Cortex of kidney (tissue), 1 donor: ENCODE data around the gene PCDH1.
"Not testable (repeated sequence)": the region's sequence is repeated elsewhere in the genome, so short reads cannot be mapped to it uniquely, and the experiment has no call there.

Source experiments
- DNase-seq: peaks from one replicate; lab custom pipeline; 2025; lab: John Stamatoyannopoulos, UW

The PCDH1 gene

GRCh38 chr5:141878186-141878710, at the start of gene PCDH1:
Gene PCDH1, minus strand, starts transcription at chr5:141878410. Its CDS starts 148 bp downstream, at chr5:141878262.
- no peak for DNase-seq

DNA sequence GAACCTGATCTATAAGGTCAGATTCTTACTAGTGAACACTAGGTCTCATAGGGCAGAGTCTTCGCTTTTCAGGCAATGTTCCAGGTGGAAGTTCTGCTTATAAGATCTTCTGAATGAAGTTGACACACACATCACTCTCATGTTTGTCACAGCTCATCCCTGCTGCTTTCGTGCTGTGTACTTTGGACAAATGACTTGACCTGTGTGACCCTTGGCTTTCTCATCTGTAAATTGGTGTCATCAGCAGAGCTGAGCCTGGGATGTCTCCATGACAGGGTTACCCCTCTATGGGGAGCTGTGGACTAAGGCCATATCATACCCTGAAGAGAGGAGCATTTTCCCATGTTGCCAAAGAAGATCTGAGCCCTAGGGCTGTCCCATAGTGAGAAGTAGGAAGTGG, 48.2 kb upstream of the PCDH1 start:
- no peak for DNase-seq

- peak; percentile 61 for DNase-seq
Observed at GRCh38 chr5:141923448-141924313, 45.5 kb upstream of the PCDH1 start, which contains the start of gene DELE1. Gene DELE1, plus strand, starts transcription at chr5:141923871. Its CDS starts 71 bp downstream, at chr5:141923942.

DNA sequence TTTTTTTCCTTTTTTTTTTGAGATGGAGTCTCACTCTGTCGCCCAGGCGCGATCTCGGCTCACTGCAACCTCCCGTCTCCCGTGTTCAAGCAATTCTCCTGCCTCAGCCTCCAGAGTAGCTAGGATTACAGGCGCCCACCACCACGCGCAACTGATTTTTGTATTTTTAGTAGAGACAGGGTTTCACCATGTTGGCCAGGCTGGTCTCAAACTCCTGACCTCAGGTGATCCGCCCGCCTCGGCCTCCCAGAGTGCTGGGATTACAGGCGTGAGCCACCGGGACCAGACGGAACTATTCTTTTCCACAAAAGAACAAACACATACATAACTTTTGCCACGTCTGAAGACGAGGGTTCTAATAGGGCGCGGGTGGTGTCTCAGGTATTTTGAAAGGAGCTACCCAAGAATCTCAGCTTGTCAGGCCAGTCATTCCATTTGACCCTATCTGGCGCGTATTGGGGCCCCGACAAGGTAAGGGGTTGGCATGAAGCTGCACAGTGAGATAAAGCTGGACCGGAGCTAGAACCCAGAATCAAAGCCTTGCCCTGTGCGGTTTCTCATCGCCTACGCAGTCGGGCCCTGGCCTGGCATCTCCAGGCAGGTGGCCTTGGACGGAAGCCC, 44.7 kb upstream of the PCDH1 start:
- DNase-seq = not testable (repeated sequence)

- DNase-seq = no peak
Observed at GRCh38 chr5:141920771-141921170, 42.6 kb upstream of the PCDH1 start.

DNA sequence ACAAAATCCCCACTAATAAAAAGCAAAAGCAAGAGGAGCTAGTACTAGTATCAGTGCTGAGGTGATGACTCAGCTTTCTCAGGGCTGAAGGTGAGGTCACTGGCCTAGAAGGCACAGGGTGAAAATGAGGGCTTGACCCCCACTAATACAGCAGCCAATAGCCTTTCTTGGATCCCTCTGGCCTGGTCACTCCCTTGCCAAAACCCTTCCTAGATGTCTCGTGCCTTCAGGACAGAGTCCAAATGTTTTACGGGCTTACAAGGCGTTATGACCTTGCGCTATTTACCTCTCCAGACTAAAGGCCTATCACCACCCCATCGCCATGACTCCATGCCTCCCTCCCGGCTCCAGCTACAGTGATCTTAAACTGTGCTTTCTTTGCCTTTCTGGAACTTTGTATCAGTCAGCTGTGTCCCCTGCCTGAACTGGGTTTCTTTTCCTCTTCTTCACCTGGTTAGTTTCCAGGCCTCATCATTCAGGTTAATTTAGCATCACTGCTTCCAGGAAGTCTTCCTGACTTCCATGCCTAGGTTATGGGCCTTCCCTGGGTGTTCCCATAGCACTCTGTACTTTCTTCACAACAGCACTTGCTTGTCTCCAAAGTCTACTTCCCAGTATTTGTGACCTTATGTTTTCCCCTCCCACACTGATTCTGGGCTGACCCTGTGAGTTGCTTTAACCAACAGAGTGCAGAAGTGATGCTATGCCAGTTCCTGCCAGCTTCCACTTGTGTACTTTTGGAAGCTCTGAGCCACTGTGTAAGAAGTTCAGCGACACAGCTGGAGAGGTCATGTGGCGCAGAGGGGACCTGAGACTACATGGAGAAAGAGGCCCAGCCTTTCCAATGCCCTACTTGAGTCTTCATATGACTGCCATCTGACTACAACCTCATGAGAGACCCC, 41.3 kb upstream of the PCDH1 start:
- DNase-seq = no peak

DNA sequence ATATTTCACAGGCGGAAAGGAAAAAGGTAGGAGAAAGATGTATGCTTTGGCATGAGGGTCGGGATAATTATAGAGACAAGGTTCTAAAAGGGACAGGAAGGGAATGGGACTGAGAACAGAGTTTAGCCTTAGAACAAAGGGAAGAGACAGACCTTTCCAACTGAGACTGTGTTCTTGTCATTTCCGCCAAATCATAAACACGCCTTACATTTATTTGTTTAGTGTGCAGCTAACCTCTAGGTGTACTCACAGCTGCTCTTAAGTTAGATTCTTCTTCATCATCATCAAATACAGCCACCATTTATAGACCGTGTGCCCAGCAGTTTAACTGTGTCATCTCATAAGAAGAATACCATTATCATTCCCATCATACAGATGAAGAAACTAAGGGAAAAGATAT, 39.5 kb upstream of the PCDH1 start:
- no peak for DNase-seq

DNA sequence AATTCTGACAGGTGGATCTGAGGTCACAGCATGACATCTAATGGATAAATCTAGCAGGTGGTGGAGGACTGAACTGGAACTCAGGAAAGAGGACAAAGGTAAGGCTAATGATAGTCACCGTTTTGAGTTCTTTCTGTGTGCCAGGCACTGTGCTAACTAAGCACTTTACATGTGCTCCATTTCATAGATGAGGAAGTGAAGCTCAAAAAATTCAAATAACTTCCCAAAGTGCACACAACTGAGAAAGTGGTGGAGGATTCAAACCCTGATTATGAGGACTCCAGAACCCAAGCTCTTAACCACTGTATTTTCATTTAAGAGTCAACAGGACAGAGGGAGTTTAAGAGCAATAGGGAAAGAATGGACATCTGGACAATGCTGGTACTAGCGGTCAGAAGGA, 38.3 kb upstream of the PCDH1 start:
- DNase-seq = no peak

DNA sequence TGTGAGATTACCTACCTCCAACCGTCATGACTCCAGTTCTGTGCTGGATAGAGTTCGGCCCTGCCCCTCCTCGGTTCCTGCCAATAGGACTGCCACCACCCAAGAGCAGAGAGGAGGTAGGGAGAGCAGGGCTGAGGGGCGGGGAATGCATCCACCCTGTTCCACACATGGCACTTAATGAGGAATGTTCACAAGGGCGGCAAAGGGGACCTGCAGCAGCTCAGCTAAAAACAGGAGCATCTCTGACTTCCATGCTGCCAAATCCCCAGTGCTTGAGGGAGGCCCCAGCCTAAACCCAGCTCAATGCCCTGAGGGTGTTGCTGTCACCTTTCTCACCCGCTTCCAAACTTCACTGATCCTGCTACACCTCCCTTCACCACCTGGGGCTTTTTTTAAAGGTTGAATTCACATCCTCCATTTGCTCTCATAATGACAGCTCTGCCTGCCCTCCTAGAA, 37.7 kb upstream of the PCDH1 start:
- DNase-seq = no peak

DNA sequence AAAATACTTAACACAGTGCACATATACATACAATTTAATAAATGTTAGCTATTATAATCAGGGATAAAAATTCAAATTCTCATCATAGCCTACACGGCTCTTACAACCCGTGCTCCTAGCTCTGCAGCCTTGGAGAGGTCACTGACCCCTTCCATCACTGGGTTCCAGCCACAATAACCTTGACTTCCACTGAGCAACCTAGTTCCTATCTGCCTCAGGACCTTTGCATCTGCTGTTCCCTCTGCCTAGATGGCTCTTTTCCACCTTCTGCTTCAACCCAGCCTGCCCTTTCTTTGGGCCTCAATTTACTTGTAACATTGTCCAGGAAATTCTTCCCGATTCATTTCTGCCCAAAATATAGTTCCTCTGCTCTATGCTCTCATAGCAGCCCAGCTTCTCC, 36.6 kb upstream of the PCDH1 start:
- DNase-seq = no peak

DNA sequence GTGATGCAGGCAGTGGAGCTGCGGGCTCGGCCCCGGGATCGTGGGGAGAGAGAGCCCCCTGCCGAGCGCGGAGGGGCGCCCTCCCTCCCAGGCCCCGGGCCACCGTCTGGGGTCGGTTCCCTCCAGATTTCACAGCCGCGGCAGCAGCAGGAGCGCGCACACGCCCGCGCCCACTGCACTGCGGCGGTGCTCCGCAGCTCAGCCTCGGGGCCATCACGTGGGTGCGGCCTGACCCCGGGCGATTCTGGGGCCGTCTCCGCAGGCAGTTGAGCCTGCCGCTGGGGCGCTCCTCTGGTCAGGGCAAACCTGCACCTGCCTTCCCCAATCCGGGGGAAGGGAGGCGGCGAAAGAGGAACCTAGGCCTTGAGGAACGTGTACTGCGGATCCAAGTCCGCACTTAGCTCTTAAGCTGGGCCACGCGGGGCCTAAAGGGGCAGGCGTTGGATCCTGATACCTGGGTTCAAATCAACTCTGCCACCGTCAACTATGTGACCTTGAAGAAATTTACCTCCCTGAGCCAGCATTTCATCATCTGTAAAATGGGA, 36.1 kb upstream of the PCDH1 start:
- no peak for DNase-seq

- no peak for DNase-seq
Observed at GRCh38 chr5:141913560-141914198, 35.5 kb upstream of the PCDH1 start.

DNA sequence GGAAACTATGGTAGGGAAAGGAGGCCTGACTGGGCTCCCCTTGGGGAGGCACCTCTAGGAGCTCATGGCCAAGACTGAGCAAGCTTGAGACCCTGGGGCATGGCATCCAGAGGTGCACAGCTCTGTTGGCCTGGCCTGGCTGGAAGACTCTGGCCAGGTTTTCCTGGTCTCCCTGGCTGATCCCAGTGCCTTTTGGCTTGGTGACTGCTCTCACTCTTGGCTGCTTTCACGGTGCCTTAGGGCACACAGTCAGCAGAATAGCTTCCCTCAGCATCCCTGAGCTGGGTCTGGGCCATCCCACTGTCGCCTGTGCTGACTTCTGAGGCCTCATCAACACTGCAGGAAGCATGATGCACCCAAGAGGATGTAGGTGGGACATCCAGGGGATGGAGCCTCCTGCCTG, 32.1 kb upstream of the PCDH1 start:
- no peak for DNase-seq

- no peak for DNase-seq
Observed at GRCh38 chr5:141909212-141909611, 31.0 kb upstream of the PCDH1 start.

DNA sequence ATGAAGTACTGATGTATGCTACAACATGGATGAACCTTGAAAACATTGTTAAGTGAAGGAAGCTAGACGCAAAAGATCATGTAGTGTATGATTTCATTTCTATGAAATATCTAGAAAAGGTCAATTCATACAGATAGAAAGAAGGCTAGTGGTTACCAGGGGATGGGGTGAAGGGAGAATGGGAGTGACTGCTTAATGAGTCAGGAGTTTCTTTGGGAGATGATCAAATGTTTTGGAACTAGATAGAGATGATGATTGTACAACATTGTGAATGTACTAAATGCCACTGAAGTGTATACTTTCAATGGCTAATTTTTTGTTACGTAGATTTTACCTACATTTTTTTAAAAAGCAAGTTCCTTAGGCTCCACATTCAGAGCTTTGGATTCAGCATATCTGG, 30.6 kb upstream of the PCDH1 start:
- DNase-seq = no peak

DNA sequence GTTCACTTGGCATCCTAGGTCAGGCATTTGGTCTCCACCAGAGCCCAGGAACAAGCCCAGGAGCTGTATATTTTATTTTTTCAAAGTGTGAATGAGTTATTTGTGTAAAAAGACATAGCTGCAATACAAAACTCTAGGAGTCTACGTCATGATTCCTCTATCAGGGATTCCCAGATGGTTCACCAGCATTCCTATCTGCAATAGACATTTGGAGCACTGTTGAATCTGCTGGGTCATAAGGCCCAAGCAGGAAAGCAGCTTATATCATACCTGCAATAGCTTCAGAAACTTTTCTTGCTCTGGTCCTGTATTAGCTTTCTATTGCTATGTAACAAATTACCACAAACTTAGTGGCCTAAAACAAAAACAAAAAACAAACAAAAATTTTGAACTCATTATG, 28.8 kb upstream of the PCDH1 start:
- DNase-seq = no peak

DNA sequence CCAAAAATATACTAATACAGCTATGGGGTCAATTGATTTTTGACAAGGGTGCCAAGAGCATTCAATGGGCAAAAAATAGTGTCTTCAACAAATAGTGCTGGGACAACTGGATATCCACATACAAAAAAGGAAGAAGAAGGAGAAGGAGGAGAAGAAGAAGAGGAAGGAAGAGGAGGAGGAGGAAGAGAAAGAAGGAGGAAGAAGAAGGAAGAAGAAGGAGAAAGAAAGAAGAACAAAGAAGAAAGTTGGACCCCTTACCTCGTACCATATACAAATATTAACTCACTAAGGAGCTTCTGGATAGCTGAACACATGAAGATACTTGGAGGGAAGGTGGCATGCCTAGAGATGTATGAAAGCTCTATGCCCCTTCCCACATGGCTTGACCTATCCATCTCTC, 28.3 kb upstream of the PCDH1 start:
- no peak for DNase-seq

- DNase-seq = no peak
Observed at GRCh38 chr5:141904551-141904950, 26.3 kb upstream of the PCDH1 start.

DNA sequence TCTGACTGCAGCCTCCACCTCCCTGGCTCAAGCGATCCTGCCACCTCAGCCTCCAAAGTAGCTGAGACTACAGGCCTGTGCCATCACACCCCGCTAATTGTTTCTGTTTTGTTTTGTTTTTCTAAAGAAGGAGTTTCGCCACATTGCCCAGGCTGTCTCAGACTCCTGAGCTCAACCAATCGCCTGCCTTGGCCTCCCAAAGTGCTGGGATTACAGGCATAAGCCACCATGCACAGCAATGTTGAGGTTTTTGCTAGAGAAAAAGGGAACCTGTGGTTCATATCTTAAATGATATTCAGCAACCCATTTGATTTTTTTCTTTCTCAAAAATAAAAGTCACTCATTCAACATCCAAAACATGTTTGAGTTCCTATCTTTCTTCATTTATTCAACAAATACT, 25.1 kb upstream of the PCDH1 start:
- no peak for DNase-seq

DNA sequence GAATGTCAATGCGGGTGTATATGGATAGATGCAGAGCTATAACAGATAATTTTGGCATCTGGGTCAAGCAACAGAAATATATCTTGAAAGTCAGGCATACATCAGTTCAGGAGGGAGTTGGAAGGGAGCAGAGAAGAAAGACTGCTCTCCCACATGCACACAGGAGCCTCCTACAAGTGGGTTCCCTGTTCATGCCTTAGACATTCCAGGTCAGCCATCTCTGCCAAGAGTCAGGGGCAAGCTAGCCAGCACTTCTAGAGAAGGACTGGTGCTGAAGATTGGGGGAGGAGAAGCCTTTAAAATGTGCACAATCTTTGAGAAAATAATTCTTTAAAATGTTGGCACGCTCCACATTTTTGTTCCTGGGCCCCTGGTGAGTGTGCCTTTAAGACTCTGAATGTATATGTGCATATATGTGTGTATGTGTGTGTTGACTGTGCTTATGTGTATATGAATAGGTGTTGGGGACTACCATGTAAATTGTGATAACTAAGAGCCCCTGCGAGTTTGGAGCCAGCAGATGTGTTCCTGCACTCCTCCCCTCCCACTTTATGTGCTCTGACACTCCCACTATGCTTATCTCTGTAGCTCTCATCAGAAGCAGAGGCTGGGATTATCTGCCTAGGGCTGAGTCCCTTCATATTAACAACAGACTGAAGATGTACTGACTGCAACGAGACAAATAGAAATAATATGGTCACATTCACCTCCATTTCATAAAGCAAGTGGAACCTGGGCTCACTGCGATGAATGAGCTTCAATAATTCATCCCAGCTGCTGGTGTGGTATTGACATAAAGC, 24.0 kb upstream of the PCDH1 start:
- DNase-seq = no peak
